Liver (tissue), 3 donors: ENCODE results near the gene PATJ.
A peak's percentile ranks its signal among the peaks of the same experiment; 100 is the strongest.

Experiments
- CTCF ChIP-seq: fragments of 150-350 bp; IDR thresholded peaks from 2 replicates; pipeline ENCODE4 v1.5.1; 2017; ENCODE audit warnings: improper control_type of control experiment, low read depth, low read length; ENCODE audit not compliant: missing input control
- FOXA1 ChIP-seq: IDR thresholded peaks from 2 replicates; pipeline ENCODE4 v1.6.1; 2016; ENCODE audit warnings: antibody characterized with exemption
- GABPA ChIP-seq, 2 donors: IDR thresholded peaks in 1 of 2; conservative IDR thresholded peaks in 1 of 2; 2 replicates each; pipeline ENCODE4 v1.6.1; 2016; ENCODE audit warnings: antibody characterized with exemption in 2 of 2, mild to moderate bottlenecking in 1 of 2, moderate library complexity in 1 of 2
- RAD21 ChIP-seq, 2 donors: IDR thresholded peaks; 2 replicates each; pipeline ENCODE4 v1.6.1; 2016; ENCODE audit warnings: antibody characterized with exemption in 2 of 2, mild to moderate bottlenecking in 2 of 2
- REST ChIP-seq: IDR thresholded peaks from 2 replicates; pipeline ENCODE4 v1.6.1; 2016; ENCODE audit warnings: antibody characterized with exemption, mild to moderate bottlenecking
- SP1 ChIP-seq: IDR thresholded peaks from 2 replicates; pipeline ENCODE4 v1.6.1; 2018; ENCODE audit warnings: antibody characterized with exemption, mild to moderate bottlenecking
- donor health status: healthy.
- donor health status: healthy.

GRCh38 chr1:61853583-61853982, 111.3 kb downstream of the PATJ start:
- no peak for TF ChIP-seq CTCF
- no peak for TF ChIP-seq GABPA (IDR thresholded peaks at IDR 0.05 in 1 of 2, conservative IDR thresholded peaks at IDR 0.05 in 1 of 2)
- TF ChIP-seq REST: no peak
- TF ChIP-seq SP1: no peak
- TF ChIP-seq FOXA1: no peak
- peak; percentile 18 to 40 for TF ChIP-seq RAD21 (IDR thresholded peaks at IDR 0.05)
